K562 (cell line): Measurements from ENCODE around the gene FMNL1. TPM values are rescaled to one million over a fixed set of nuclear protein-coding genes. Genes with fewer than 3 reads are reported as not detected.
A peak's percentile ranks its signal among the peaks of the same experiment; 100 is the strongest.

Experiments
- ATAC-seq: fragments of 200-7000 bp; cut with Tn5 transposase; 3 replicates; pipeline ENCODE4 v1.9.1; 2020; ENCODE audit warnings: moderate library complexity
- BruUV-seq: library from RNA; stranded (reverse); fragments of 400-500 nt; replicated peaks from 2 replicates; lab custom pipeline; 2021; lab: Mats Ljungman, UMichigan
- CTCF ChIA-PET: fragments of 300-600 bp; formaldehyde crosslinking; extraction: SDS; loops from one replicate; lab custom pipeline; 2021; ENCODE audit warnings: low intra/inter-chr PET ratio; lab: Yijun Ruan, JAX
- POLR2A ChIA-PET: fragments of 300-600, 350-650 bp; sonication (Branson Sonifier 250); formaldehyde crosslinking; extraction: SDS; loops from one replicate; lab custom pipeline; 2021; ENCODE audit warnings: antibody characterized with exemption, inconsistent platforms; lab: Yijun Ruan, JAX
- DNase-seq, 4 experiments: peaks; one replicate each; pipeline versions ENCODE4 v3.0.0 to v3.0.0-alpha.2; 2011 to 2018; ENCODE audit warnings: low spot score in 3 of 4, mixed read lengths in 3 of 4; ENCODE audit errors: extremely low read depth in 1 of 4
- FAIRE-seq: peaks from 2 replicates; lab custom pipeline; 2011; peaks lifted over from hg19 to GRCh38; lab: Jason Lieb, UNC
- H2AFZ ChIP-seq: 2 replicates; pipeline ENCODE4 v1.6.0; 2011; ENCODE audit warnings: low read depth, low read length, control low read depth, inconsistent platforms
- H3K27ac ChIP-seq: fragments of 200-600 bp; 3 replicates; pipeline ENCODE4 v1.8.0; 2011; ENCODE audit warnings: low read depth, mild to moderate bottlenecking, control low read depth, inconsistent platforms, low read length, moderate library complexity, mixed read lengths; ENCODE audit errors: extremely low read depth
- H3K27me3 ChIP-seq, 2 experiments: fragments of 300-600 bp in 1 of 2; 2 replicates in 1 of 2; 3 replicates in 1 of 2; pipeline versions ENCODE4 v1.6.0 to v1.8.0; 2011; ENCODE audit warnings: inconsistent platforms in 2 of 2, low read length in 2 of 2, mild to moderate bottlenecking in 1 of 2, mixed read lengths in 1 of 2, moderate library complexity in 1 of 2; ENCODE audit not compliant: control insufficient read depth in 2 of 2, insufficient read depth in 2 of 2
- H3K36me3 ChIP-seq: fragments of 300-600 bp; 3 replicates; pipeline ENCODE4 v1.8.0; 2011; ENCODE audit warnings: mild to moderate bottlenecking, low read length, inconsistent platforms; ENCODE audit not compliant: control insufficient read depth, insufficient read depth
- H3K4me1 ChIP-seq, 2 experiments: fragments of 200-600 bp in 1 of 2; replicated peaks in 1 of 2; 2 replicates in 1 of 2; 3 replicates in 1 of 2; pipeline versions ENCODE4 v1.5.1 to v1.8.0; 2011; ENCODE audit warnings: inconsistent platforms in 2 of 2, low read length in 2 of 2, mild to moderate bottlenecking in 1 of 2, mixed read lengths in 1 of 2, moderate library complexity in 1 of 2; ENCODE audit not compliant: control insufficient read depth in 2 of 2, insufficient read depth in 2 of 2
- H3K4me2 ChIP-seq: 2 replicates; pipeline ENCODE4 v1.6.1; 2011; ENCODE audit warnings: low read length, control low read depth, inconsistent platforms, mixed read lengths; ENCODE audit not compliant: insufficient read depth
- H3K4me3 ChIP-seq: fragments of 200-600 bp; sonication (generic), shearing (Covaris generic); 2 replicates; pipeline ENCODE4 v1.5.1; 2016; ENCODE audit warnings: control low read depth, inconsistent platforms
- H3K79me2 ChIP-seq: fragments of 200-600 bp; 3 replicates; pipeline ENCODE4 v1.8.0; 2011; ENCODE audit warnings: low read length, inconsistent platforms; ENCODE audit not compliant: control insufficient read depth, insufficient read depth
- H3K9ac ChIP-seq, 2 experiments: 2 replicates each; pipeline versions ENCODE4 v1.6.0 to v1.6.1; 2011; ENCODE audit warnings: low read depth in 2 of 2, low read length in 2 of 2, control low read depth in 1 of 2, inconsistent platforms in 1 of 2, mild to moderate bottlenecking in 1 of 2, mixed read lengths in 1 of 2; ENCODE audit not compliant: insufficient read depth in 1 of 2
- H3K9me1 ChIP-seq: one replicate; pipeline ENCODE4 v1.6.0; 2011; ENCODE audit warnings: inconsistent platforms, mild to moderate bottlenecking, low read length, moderate library complexity; ENCODE audit not compliant: control insufficient read depth, insufficient read depth
- H3K9me3 ChIP-seq: replicated peaks from 2 replicates; pipeline ENCODE4 v1.5.1; 2011; ENCODE audit warnings: low read depth, low read length, inconsistent platforms; ENCODE audit not compliant: control insufficient read depth, insufficient read depth
- H4K20me1 ChIP-seq: replicated peaks from 2 replicates; pipeline ENCODE4 v1.6.1; 2011; ENCODE audit warnings: low read length, inconsistent platforms, mixed read lengths; ENCODE audit not compliant: control insufficient read depth, insufficient read depth
- C11orf30 ChIP-seq: fragments of 450-650 bp; IDR thresholded peaks from 2 replicates; pipeline ENCODE4 v1.6.1; 2016; ENCODE audit warnings: low read depth, mild to moderate bottlenecking
- JUND ChIP-seq, 2 experiments: IDR thresholded peaks; 2 replicates in 1 of 2; 3 replicates in 1 of 2; pipeline ENCODE4 v1.6.1; 2011; ENCODE audit warnings: borderline replicate concordance in 2 of 2, low read depth in 2 of 2, low read length in 2 of 2, improper control_type of control experiment in 1 of 2, missing biosample characterization in 1 of 2, missing genetic modification characterization in 1 of 2, missing genetic modification reagents in 1 of 2
- LARP7 ChIP-seq: fragments of 450-650 bp; IDR thresholded peaks from 2 replicates; pipeline ENCODE4 v1.6.1; 2016
- PHF20 ChIP-seq: fragments of 450-650 bp; IDR thresholded peaks from 2 replicates; pipeline ENCODE4 v1.6.1; 2018; ENCODE audit not compliant: partially characterized antibody
- RCOR1 ChIP-seq, 2 experiments: IDR thresholded peaks; 2 replicates each; pipeline ENCODE4 v1.6.1; 2012; ENCODE audit warnings: low read depth in 2 of 2, low read length in 2 of 2, borderline replicate concordance in 1 of 2, improper control_type of control experiment in 1 of 2
- SMAD4 ChIP-seq: fragments of 250-450 bp; sonication (Bioruptor Pico); conservative IDR thresholded peaks from 2 replicates; pipeline ENCODE4 v1.8.0; 2021; ENCODE audit warnings: inconsistent platforms, mild to moderate bottlenecking, moderate library complexity
- WGBS: fragments of 100-300 bp; shearing (Covaris generic); methylation state at CpG from one replicate; pipeline ENCODE4 v1.1.6; 2016; ENCODE audit warnings: low coverage, mixed read lengths; ENCODE audit not compliant: insufficient coverage; ENCODE audit errors: missing lambda C conversion rate; 5-methylcytosine and 5-hydroxymethylcytosine counted together
- in situ Hi-C: fragments of 300-500 bp; cut with MboI; formaldehyde crosslinking; loops from 4 replicates; pipeline ENCODE4 v1.15.0; 2018; ENCODE audit warnings: inconsistent platforms, mixed read lengths
- intact Hi-C: fragments of 100-400 bp; cut with micrococcal nuclease; formaldehyde crosslinking; loops from 2 replicates; pipeline ENCODE4 v1.14.2; 2022
- polyA plus RNA-seq, 8 experiments: library from polyadenylated mRNA; depleted of rRNA in 4 of 8; stranded (reverse) in 5 of 8; unstranded in 3 of 8; fragments of >200 nt; fragmentation: Nextera tagmentation in 2 of 8; fragmentation: Illumina TruSeq in 1 of 8; extraction: Ambion mirVana in 2 of 8; extraction: Trizol in 1 of 8; gene quantifications; 2 replicates each; pipeline versions ENCODE4 v1.2.1 to v1.2.3, GENCODE V29; 2011 to 2014; ENCODE audit warnings: inconsistent platforms in 1 of 8, missing spikeins in 1 of 8
- total RNA-seq, 7 experiments: library from RNA; depleted of rRNA in 6 of 7; stranded (reverse); fragments of >200 nt in 6 of 7; fragmentation: Illumina TruSeq in 2 of 7; extraction: Trizol in 2 of 7; gene quantifications; 2 replicates each; pipeline versions ENCODE4 v1.2.1 to v1.2.3, GENCODE V29; 2011 to 2021; ENCODE audit warnings: low replicate concordance in 1 of 7
- TF ChIP-seq, protein P1 (sequence below): fragments of 450-650 bp; IDR thresholded peaks from 2 replicates; pipeline ENCODE4 v1.6.1; 2017; ENCODE audit warnings: antibody characterized with exemption, mild to moderate bottlenecking
- TF ChIP-seq, protein P2 (sequence below), 2 experiments: fragments of 450-650 bp in 1 of 2; sonication (generic) in 1 of 2; formaldehyde crosslinking in 1 of 2; IDR thresholded peaks in 1 of 2; conservative IDR thresholded peaks in 1 of 2; 2 replicates each; pipeline versions ENCODE4 v1.6.1 to v1.8.1; 2016 to 2023; ENCODE audit warnings: mild to moderate bottlenecking in 2 of 2, moderate library complexity in 2 of 2, inconsistent platforms in 1 of 2, missing genetic modification reagents in 1 of 2

FMNL1 gene
- total and polyA plus RNA-seq, 9 of the 15 experiments (the other 6 are each of a cell fraction or from before 2014, with no cell fraction given): 0.70 to 36.6 (median 7.7) TPM

DNA sequence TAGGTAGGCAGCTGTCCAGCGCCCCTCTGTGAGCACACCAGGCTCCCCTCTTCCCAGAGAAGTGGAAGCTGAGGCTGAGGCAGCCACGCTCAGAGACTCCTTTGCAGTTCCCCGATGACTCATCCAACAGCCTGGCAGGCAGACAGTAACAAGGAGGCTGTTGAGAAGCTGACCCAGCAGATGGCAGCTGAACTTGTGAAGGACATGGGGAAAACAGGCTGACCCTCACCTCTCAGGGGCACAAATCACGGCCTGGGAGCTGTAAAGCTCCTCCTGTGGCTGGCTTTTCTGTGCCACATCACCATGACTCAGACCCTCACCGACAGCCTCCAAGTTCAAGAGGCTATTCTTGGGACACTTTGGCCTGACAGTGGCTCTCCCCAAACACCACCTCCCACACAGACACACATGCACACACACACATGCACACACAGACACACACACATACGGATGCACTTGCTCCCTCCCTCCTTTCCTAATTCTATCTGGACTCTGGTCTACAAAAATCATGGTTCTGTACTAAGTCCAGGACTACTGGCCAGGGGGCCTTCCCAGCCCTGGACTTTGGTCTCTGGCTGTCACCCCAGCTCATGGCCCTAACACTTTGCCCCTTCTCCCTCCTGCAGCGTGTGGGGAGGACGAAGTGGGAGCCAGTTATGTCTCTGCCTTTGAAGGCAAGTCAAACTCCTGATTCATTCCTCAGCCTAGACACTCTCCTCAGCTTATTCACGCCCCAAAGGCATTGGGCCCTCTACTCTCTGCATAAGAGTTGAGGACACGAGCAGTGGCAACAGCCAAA is 71.9 kb downstream of the FMNL1 start:
- peaks cover 19 to 24% of the 10 kb centered on the region in 2 experiments for H3K4me1 ChIP-seq
- ATAC-seq (peak; percentile 67), DNase-seq (peak; percentile 28 to 62 (median 41)), FAIRE-seq (peak; percentile 79)
- H3K27ac ChIP-seq: no peak overlapping the region
- no peak overlapping the region for H3K4me3 ChIP-seq
- H4K20me1 ChIP-seq: peaks cover 36% of the 10 kb centered on the region
- H3K27me3 ChIP-seq: no peaks in the 10 kb centered on the region
- H3K9me3 ChIP-seq: no peaks in the 10 kb centered on the region
- in situ Hi-C loops: no loop called here
- peak overlapping the region in 1 of 2 experiments; percentile 79; a peak in 2 of 4 replicates for H3K9ac ChIP-seq
- H3K79me2 ChIP-seq: peaks cover 25% of the 10 kb centered on the region
- ChIA-PET POLR2A (interaction anchor here (0.5 to 1.4 kb wide), 8 partner anchors 8 to 144 kb away, joined by 3 to 6 read pairs (median 3); partner anchors contain the start of gene MAP3K14), CTCF (interaction anchor here (0.6 kb wide), 1 partner anchor 11 kb away, joined by 3 read pairs; no protein-coding TSS in a partner anchor)
- H3K9me1 ChIP-seq: peaks cover 1% of the 10 kb centered on the region
- no TSS peak for BruUV-seq
- H3K36me3 ChIP-seq: peaks cover 35% of the 10 kb centered on the region
- no peak overlapping the region for H2AFZ ChIP-seq
- intact Hi-C loops: no loop called here
- 36% methylated on average over 9 of the region's 10 CpGs for WGBS
- H3K4me2 ChIP-seq: no peak overlapping the region
- peak in 1 of 2 experiments; percentile 78; a peak in 2 of 4 replicates for TF ChIP-seq RCOR1 (IDR thresholded peaks at IDR 0.05; ENCODE audit: borderline replicate concordance in 1 of 2, low read depth in 2 of 2, low read length in 2 of 2)
- TF ChIP-seq PHF20: peak; percentile 30
- TF ChIP-seq C11orf30: peak; percentile 80
- 0 out of 2 replicates have a peak, but pooled peaks have one; percentile 36 for TF ChIP-seq SMAD4 (CRISPR knock-in tag)
- TF ChIP-seq JUND (IDR thresholded peaks at IDR 0.05; ENCODE audit: borderline replicate concordance, low read depth, low read length): peak; percentile 91
- TF ChIP-seq JUND (tag; IDR thresholded peaks at IDR 0.05; ENCODE audit: borderline replicate concordance, low read depth, low read length): peak; percentile 87; the same call in 2 of the 3 replicates
- TF ChIP-seq, protein P1, sequence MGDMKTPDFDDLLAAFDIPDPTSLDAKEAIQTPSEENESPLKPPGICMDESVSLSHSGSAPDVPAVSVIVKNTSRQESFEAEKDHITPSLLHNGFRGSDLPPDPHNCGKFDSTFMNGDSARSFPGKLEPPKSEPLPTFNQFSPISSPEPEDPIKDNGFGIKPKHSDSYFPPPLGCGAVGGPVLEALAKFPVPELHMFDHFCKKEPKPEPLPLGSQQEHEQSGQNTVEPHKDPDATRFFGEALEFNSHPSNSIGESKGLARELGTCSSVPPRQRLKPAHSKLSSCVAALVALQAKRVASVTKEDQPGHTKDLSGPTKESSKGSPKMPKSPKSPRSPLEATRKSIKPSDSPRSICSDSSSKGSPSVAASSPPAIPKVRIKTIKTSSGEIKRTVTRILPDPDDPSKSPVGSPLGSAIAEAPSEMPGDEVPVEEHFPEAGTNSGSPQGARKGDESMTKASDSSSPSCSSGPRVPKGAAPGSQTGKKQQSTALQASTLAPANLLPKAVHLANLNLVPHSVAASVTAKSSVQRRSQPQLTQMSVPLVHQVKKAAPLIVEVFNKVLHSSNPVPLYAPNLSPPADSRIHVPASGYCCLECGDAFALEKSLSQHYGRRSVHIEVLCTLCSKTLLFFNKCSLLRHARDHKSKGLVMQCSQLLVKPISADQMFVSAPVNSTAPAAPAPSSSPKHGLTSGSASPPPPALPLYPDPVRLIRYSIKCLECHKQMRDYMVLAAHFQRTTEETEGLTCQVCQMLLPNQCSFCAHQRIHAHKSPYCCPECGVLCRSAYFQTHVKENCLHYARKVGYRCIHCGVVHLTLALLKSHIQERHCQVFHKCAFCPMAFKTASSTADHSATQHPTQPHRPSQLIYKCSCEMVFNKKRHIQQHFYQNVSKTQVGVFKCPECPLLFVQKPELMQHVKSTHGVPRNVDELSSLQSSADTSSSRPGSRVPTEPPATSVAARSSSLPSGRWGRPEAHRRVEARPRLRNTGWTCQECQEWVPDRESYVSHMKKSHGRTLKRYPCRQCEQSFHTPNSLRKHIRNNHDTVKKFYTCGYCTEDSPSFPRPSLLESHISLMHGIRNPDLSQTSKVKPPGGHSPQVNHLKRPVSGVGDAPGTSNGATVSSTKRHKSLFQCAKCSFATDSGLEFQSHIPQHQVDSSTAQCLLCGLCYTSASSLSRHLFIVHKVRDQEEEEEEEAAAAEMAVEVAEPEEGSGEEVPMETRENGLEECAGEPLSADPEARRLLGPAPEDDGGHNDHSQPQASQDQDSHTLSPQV: peak; percentile 36; the same call in 1 of the 2 replicates
- TF ChIP-seq LARP7: 0 out of 2 replicates have a peak, but pooled peaks have one; percentile 24
- TF ChIP-seq, protein P2, sequence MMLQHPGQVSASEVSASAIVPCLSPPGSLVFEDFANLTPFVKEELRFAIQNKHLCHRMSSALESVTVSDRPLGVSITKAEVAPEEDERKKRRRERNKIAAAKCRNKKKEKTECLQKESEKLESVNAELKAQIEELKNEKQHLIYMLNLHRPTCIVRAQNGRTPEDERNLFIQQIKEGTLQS (IDR thresholded peaks at IDR 0.05): peak; percentile 94
- TF ChIP-seq, protein P2 (CRISPR knock-in tag; conservative IDR thresholded peaks at IDR 0.05): no peak
